Hepatocyte (in vitro differentiated cells): ENCODE results near the gene SCARF2.

Experiments used
- EZH2 ChIP-seq: fragments of 200-600 bp; sonication (generic); IDR thresholded peaks from 2 replicates; pipeline ENCODE4 v1.6.1; 2016; ENCODE audit warnings: antibody characterized with exemption, mild to moderate bottlenecking, borderline replicate concordance
- EZH2phosphoT487 ChIP-seq: fragments of 200-600 bp; sonication (generic); IDR thresholded peaks from one replicate; pipeline ENCODE4 v1.6.1; 2018; ENCODE audit warnings: antibody characterized with exemption, mild to moderate bottlenecking, low read depth, moderate library complexity; ENCODE audit not compliant: unreplicated experiment, severe bottlenecking
- TF ChIP-seq, protein P1 (sequence below): fragments of 200-600 bp; sonication (generic); IDR thresholded peaks from 2 replicates; pipeline ENCODE4 v1.5.1; 2016; ENCODE audit warnings: antibody characterized with exemption, mild to moderate bottlenecking; ENCODE audit not compliant: poor library complexity

DNA sequence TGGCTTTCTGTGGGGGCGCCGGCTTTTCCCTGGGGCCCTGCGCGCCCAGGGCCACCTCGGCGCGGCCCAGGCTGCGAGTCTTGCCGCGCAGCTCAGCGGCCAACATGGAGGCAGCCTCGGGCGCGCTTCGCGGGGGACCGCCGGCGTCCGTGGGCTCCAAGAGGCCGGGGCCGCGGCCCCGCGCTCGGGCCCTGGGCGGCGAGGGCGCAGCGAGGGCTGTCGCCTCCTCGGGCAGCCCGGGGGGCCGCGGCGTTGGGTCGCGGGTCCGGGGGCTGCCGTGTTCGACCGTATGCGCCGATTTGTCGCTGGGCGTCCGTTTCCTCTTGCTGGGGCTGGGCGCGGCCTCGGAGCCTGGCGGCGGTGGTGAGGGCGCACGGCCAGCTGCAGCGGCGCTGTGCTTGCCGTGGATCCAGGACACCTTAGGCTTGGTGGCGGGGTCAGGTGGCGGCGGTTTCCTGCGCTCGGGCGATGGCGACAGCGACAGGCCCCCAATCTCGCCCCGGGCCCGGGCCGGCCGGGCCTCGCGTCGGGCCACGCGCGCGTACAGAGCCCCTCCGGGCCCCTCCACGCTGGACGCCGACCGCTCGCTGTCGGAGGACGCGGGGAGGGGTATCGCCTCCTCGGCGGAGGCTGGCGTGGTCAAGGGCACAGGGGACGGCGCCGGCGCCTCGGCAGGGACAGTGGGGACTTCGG lies 11.9 kb downstream of the SCARF2 start:
- TF ChIP-seq, protein P1, sequence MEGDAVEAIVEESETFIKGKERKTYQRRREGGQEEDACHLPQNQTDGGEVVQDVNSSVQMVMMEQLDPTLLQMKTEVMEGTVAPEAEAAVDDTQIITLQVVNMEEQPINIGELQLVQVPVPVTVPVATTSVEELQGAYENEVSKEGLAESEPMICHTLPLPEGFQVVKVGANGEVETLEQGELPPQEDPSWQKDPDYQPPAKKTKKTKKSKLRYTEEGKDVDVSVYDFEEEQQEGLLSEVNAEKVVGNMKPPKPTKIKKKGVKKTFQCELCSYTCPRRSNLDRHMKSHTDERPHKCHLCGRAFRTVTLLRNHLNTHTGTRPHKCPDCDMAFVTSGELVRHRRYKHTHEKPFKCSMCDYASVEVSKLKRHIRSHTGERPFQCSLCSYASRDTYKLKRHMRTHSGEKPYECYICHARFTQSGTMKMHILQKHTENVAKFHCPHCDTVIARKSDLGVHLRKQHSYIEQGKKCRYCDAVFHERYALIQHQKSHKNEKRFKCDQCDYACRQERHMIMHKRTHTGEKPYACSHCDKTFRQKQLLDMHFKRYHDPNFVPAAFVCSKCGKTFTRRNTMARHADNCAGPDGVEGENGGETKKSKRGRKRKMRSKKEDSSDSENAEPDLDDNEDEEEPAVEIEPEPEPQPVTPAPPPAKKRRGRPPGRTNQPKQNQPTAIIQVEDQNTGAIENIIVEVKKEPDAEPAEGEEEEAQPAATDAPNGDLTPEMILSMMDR = no peak
- TF ChIP-seq EZH2phosphoT487 (no peak), EZH2 (no peak)
